Fibroblast of lung (primary cell): ENCODE results near the gene CCDC6.

Source experiments
- EZH2 ChIP-seq: IDR thresholded peaks from 2 replicates; pipeline ENCODE4 v1.5.1; 2012; ENCODE audit warnings: low read length, control low read depth, mild to moderate bottlenecking; ENCODE audit errors: missing control alignments
- TF ChIP-seq, protein P1 (sequence below), 2 donors: IDR thresholded peaks in 1 of 2; conservative IDR thresholded peaks in 1 of 2; 1 replicate in 1 of 2; 2 replicates in 1 of 2; pipeline ENCODE4 v1.5.1; 2011 to 2012; ENCODE audit warnings: low read length in 2 of 2, control low read depth in 1 of 2, inconsistent platforms in 1 of 2, low read depth in 1 of 2, mild to moderate bottlenecking in 1 of 2

DNA sequence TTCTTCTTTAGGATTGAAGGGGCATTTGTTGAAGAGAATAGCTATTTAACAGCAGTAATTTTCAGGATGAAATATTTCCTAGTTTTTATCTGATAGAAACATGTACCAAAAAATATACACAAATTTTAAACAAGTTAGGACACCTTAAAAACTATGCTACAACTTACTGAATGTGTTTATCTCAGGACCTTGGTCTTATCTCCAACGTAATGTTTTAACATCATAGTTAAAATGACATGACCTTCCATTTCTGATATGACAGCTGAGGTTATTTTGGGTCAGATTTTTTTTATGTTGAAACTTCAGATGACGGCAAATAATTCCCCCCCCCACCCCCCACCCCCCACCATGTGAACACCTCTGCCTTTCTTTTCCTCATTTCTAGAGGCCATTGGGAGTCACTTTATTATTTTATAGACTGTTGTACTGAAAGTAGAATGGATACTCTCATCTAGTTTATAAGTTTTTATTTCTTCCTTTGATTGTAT, 161.1 kb downstream of the CCDC6 start:
- no peak for TF ChIP-seq EZH2
- TF ChIP-seq, protein P1, sequence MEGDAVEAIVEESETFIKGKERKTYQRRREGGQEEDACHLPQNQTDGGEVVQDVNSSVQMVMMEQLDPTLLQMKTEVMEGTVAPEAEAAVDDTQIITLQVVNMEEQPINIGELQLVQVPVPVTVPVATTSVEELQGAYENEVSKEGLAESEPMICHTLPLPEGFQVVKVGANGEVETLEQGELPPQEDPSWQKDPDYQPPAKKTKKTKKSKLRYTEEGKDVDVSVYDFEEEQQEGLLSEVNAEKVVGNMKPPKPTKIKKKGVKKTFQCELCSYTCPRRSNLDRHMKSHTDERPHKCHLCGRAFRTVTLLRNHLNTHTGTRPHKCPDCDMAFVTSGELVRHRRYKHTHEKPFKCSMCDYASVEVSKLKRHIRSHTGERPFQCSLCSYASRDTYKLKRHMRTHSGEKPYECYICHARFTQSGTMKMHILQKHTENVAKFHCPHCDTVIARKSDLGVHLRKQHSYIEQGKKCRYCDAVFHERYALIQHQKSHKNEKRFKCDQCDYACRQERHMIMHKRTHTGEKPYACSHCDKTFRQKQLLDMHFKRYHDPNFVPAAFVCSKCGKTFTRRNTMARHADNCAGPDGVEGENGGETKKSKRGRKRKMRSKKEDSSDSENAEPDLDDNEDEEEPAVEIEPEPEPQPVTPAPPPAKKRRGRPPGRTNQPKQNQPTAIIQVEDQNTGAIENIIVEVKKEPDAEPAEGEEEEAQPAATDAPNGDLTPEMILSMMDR (conservative IDR thresholded peaks at IDR 0.05 in 1 of 2, IDR thresholded peaks at IDR 0.05 in 1 of 2; ENCODE audit: low read depth in 1 of 2, low read length in 2 of 2), result no peak
